GM10266 (cell line): ENCODE measurements around the gene UBE2O.
A peak's percentile ranks its signal among the peaks of the same experiment; 100 is the strongest.

ENCODE experiments used
- DNase-seq: peaks from one replicate; pipeline ENCODE4 v3.0.0; 2012; ENCODE audit errors: extremely low spot score
- TF ChIP-seq, protein P1 (sequence below): IDR thresholded peaks from 2 replicates; pipeline ENCODE4 v1.5.1; 2012; ENCODE audit warnings: mild to moderate bottlenecking, low read depth; ENCODE audit not compliant: control insufficient read depth, insufficient read depth; ENCODE audit errors: missing control alignments

Gene UBE2O

GRCh38 chr17:76410328-76410965, 42.5 kb downstream of the UBE2O start:
- TF ChIP-seq, protein P1, sequence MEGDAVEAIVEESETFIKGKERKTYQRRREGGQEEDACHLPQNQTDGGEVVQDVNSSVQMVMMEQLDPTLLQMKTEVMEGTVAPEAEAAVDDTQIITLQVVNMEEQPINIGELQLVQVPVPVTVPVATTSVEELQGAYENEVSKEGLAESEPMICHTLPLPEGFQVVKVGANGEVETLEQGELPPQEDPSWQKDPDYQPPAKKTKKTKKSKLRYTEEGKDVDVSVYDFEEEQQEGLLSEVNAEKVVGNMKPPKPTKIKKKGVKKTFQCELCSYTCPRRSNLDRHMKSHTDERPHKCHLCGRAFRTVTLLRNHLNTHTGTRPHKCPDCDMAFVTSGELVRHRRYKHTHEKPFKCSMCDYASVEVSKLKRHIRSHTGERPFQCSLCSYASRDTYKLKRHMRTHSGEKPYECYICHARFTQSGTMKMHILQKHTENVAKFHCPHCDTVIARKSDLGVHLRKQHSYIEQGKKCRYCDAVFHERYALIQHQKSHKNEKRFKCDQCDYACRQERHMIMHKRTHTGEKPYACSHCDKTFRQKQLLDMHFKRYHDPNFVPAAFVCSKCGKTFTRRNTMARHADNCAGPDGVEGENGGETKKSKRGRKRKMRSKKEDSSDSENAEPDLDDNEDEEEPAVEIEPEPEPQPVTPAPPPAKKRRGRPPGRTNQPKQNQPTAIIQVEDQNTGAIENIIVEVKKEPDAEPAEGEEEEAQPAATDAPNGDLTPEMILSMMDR, result no peak
- DNase-seq, result no peak

DNA sequence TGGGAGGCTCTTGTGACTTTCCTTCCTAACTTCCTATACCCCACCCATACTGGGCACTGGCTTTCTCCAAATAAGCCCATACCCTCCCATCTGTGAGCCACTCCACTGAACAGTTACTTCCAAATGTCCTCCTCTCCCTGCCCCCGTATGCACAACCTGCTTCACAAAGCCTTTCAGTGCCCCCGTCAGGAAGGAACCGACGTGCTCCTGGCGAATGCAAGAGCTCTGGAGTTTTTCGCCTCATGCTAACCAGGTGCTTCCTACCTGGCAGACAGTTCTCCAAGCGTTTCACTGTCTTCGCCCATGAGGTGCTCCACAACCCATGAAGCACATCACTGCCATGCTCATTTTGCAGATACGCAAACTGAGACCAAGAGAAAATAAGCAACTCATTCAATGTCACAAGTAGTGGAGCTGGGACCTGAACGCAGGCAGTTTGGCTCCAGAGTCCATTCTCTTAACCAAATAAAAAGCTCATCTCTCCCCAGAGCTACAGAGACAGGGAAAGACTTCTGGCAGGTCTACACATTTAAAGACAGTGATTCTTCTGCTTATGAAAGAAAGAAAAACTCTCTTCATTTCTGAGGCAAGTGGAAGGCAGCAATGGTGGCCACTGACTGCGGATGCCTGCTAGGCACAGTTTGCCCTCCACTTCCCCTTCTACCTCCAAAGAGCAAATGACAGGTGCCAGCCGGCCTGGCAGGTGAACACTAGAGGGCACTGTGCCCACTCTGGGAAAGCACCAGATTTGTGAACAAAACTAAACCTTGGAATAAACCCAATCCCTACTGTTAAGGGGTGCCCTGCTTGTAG, 44.7 kb downstream of the UBE2O start:
- peak; percentile 65 for DNase-seq
- TF ChIP-seq, protein P1, result peak; percentile 88

- DNase-seq, result no peak
Measured at GRCh38 chr17:76407509-76407908, 45.4 kb downstream of the UBE2O start.

DNA sequence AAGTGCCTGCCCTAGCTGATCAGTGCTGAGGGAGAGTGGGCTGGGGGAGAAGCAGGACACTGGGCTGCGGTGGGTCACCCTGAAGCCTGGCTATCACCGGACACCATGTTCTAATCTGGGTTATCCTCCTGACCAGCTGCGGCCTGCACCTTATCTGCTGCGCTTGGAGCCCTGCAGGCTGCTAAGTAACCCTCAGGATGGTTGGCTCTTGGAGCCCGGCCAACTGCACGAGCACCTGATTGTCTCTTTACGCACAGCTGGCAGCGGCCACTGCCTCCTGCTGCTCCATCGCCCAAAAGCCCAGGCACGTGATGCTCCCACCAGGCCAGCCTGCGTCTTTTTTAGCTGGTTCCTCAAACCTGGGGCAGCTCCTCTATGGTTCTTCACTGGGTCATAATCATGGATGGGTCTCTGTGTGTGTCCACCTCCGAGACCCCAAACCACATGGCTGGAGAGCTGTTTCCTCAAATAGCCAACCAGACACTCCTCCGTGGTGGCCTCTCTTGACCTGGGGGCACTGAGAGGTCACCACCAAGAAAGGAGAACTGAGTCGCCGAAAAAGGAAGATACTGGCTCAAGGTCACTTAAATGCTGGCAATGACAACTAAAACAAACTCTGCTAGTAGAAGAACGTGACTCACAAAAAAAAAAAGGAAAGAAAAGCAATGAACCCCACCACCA, 46.8 kb downstream of the UBE2O start:
- TF ChIP-seq, protein P1, result no peak
- DNase-seq, result no peak

More at GRCh38 chr17:76407509-76407908, 45.4 kb downstream of the UBE2O start:
- TF ChIP-seq, protein P1, result no peak

DNA sequence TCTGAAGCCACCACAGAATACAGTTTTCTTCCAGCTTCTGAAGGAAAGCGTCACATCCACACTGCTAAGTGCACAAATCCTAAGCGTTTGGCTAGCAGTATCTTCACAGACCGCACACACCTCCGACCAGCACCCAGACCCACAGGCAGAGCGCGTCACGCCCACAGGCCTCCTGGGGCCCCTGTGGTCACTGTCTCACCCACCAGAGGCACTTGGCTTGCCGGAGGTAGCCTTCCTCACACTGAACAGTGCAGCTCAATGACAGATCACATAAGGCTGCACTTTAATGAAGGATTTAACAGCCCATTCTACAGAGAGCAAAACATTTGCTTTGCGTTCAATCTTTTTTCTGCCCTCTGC, 47.4 kb downstream of the UBE2O start:
- TF ChIP-seq, protein P1, result no peak
- DNase-seq, result no peak

DNA sequence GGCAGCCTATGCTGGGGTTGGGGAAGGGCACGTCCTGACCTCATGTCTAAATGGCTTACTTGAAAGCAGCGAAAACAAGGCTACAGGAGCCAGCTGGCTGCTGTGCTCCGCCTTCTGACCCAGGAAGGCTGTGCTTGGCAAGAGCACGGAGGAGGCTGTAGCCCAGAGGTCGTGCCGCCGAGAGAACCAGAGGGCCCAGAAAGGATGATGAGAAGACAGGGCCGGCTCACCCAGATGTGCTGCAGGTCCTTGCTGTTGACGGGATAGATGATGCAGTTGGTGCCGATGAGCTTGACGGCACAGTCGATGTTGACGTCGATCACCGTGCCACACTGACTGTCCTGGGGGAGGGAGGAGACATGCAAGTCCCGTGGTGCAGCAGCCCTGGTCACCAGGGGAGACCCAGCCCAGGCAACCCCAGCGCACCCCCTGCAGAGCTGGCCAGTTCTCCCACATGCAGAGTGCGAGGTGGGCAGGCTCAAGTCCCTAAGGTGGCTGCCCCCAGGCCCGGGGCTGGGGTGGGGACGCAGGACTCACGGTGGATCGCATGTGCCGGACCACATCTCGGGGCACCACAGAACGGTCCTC, 47.9 kb downstream of the UBE2O start:
- TF ChIP-seq, protein P1, result no peak
- DNase-seq, result no peak
